ENCODE data around the gene SORBS2. TPM values are rescaled to one million over a fixed set of nuclear protein-coding genes. Genes with fewer than 3 reads are reported as not detected.

The SORBS2 gene
- total RNA-seq, 2 donors from 2014 or later = 210 to 218 TPM

GRCh38 chr4:185671066-185671465 is 140.9 kb downstream of the SORBS2 start:
- Histone ChIP-seq H3K4me1 (peaks cover 25% of the 10 kb centered on the region), H3K4me3 (no peak overlapping the region), H3K27me3 (no peaks in the 10 kb centered on the region), H3K9me3 (no peaks in the 10 kb centered on the region), H3K27ac (no peak overlapping the region), H3K36me3 (replicated peaks in 1 of 2; ENCODE audit: insufficient read depth in 1 of 2, low read depth in 2 of 2) (peaks cover 0 to 16% of the 10 kb centered on the region in 2 donors)
- DNase-seq (no peak), ATAC-seq (no peak)
- intact Hi-C loops (cut with DNase I) = no loop called here
- 79 to 93% methylated on average over 2 of the region's 2 CpGs for WGBS, 2 donors
- no peak for TF ChIP-seq POLR2A (IDR thresholded peaks at IDR 0.05)
- TF ChIP-seq CTCF (IDR thresholded peaks at IDR 0.05) = no peak

GRCh38 chr4:185669288-185669687 is 142.7 kb downstream of the SORBS2 start:
- DNase-seq = no peak
- no peak for ATAC-seq
- H3K27me3 ChIP-seq = no peaks in the 10 kb centered on the region
- H3K36me3 ChIP-seq (replicated peaks in 1 of 2; ENCODE audit: insufficient read depth in 1 of 2, low read depth in 2 of 2) = peaks cover 0 to 8% of the 10 kb centered on the region in 2 donors
- H3K27ac ChIP-seq = no peak overlapping the region
- TF ChIP-seq CTCF (IDR thresholded peaks at IDR 0.05) = no peak
- TF ChIP-seq POLR2A (IDR thresholded peaks at IDR 0.05) = no peak
- intact Hi-C loops (cut with DNase I) = no loop called here
- 88 to 90% methylated on average over 7 of the region's 7 CpGs for WGBS, 2 donors
- peaks cover 25% of the 10 kb centered on the region for H3K4me1 ChIP-seq
- no peaks in the 10 kb centered on the region for H3K9me3 ChIP-seq
- no peak overlapping the region for H3K4me3 ChIP-seq

- peaks cover 8 to 24% of the 10 kb centered on the region in 2 donors for H3K36me3 ChIP-seq (replicated peaks in 1 of 2; ENCODE audit: insufficient read depth in 1 of 2, low read depth in 2 of 2)
- no peaks in the 10 kb centered on the region for H3K27me3 ChIP-seq
- H3K9me3 ChIP-seq = no peaks in the 10 kb centered on the region
- H3K27ac ChIP-seq = peak overlapping the region in 1 of 4 donors; percentile 25
- no peak overlapping the region for H3K4me3 ChIP-seq
- 60% methylated on average over 6 of the region's 6 CpGs for WGBS, 2 donors
- no peak for ATAC-seq
- no peak for DNase-seq
- no peak for TF ChIP-seq CTCF (IDR thresholded peaks at IDR 0.05)
- no peak for TF ChIP-seq POLR2A (IDR thresholded peaks at IDR 0.05)
- intact Hi-C loops (cut with DNase I) = no loop called here
- H3K4me1 ChIP-seq = no peaks in the 10 kb centered on the region
These were observed 145.8 kb downstream of the SORBS2 start for GRCh38 chr4:185666156-185666555.

GRCh38 chr4:185665655-185666054 is 146.3 kb downstream of the SORBS2 start:
- intact Hi-C loops (cut with DNase I) = no loop called here
- DNase-seq = no peak
- Histone ChIP-seq H3K4me1 (no peaks in the 10 kb centered on the region), H3K27ac (peak overlapping the region in 1 of 4 donors; percentile 25), H3K27me3 (no peaks in the 10 kb centered on the region), H3K9me3 (no peaks in the 10 kb centered on the region), H3K4me3 (no peak overlapping the region), H3K36me3 (replicated peaks in 1 of 2; ENCODE audit: insufficient read depth in 1 of 2, low read depth in 2 of 2) (peaks cover 8 to 26% of the 10 kb centered on the region in 2 donors)
- 77 to 80% methylated on average over 11 of the region's 11 CpGs for WGBS, 2 donors
- peak; percentile 21 for ATAC-seq
- TF ChIP-seq CTCF (IDR thresholded peaks at IDR 0.05) = no peak
- TF ChIP-seq POLR2A (IDR thresholded peaks at IDR 0.05) = no peak

- peaks cover 8 to 36% of the 10 kb centered on the region in 2 donors for H3K36me3 ChIP-seq (replicated peaks in 1 of 2; ENCODE audit: insufficient read depth in 1 of 2, low read depth in 2 of 2)
- WGBS, 2 donors = 81 to 97% methylated on average over 4 of the region's 4 CpGs
- intact Hi-C loops (cut with DNase I) = no loop called here
- H3K9me3 ChIP-seq = no peaks in the 10 kb centered on the region
- H3K4me3 ChIP-seq = no peak overlapping the region
- ATAC-seq = no peak
- DNase-seq = no peak
- peak overlapping the region in 1 of 4 donors; percentile 2 for H3K27ac ChIP-seq
- TF ChIP-seq POLR2A (IDR thresholded peaks at IDR 0.05) (no peak), CTCF (IDR thresholded peaks at IDR 0.05) (no peak)
- H3K4me1 ChIP-seq = no peaks in the 10 kb centered on the region
- H3K27me3 ChIP-seq = no peaks in the 10 kb centered on the region
These were observed 147.5 kb downstream of the SORBS2 start for GRCh38 chr4:185664481-185664880.
